ENCODE data around the gene ANKRD39. TPM values are rescaled to one million over a fixed set of nuclear protein-coding genes. Genes with fewer than 3 reads are reported as not detected.

The ANKRD39 gene
- total and polyA plus RNA-seq, 2 of the 4 experiments (the other 2 are of a cell fraction) = 12.5 to 17.0 TPM

DNA sequence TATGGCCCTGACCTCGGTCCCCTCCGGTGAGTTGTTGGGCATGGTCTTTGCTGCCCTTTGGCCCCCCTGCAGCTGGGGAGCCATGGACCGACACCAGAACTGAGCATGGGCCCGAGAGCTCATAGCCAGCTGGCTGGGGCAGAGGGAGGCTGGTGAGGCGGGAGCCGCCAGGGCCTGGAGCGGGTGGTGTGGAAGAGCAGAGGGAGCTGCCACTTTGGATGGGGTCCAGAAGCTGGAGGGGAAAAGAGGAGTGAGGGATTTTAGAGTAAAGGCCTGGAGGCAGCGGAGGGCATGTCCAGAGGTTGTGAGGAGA is 58.2 kb downstream of the ANKRD39 start (continued):
- TF ChIP-seq USF2 (IDR thresholded peaks at IDR 0.05; ENCODE audit: low read depth, low read length) (no peak), FOS (IDR thresholded peaks at IDR 0.05; ENCODE audit: low read depth, low read length) (no peak), CHD1 (IDR thresholded peaks at IDR 0.05; ENCODE audit: low read depth, low read length) (no peak), SMC3 (IDR thresholded peaks at IDR 0.05; ENCODE audit: low read depth, low read length) (no peak)

GRCh38 chr2:96798733-96799622 is 58.8 kb downstream of the ANKRD39 start:
- ChIA-PET POLR2A (ENCODE audit: unreplicated experiment) (no interaction called here), CTCF (no interaction called here)
- peaks cover 2% of the 10 kb centered on the region for H3K36me3 ChIP-seq (ENCODE audit: control insufficient read depth, insufficient read depth, low read length)
- no peak overlapping the region for H3K4ac ChIP-seq (ENCODE audit: low read depth, low read length)
- no peak overlapping the region for H3K56ac ChIP-seq (ENCODE audit: extremely low read depth, insufficient read depth, low read length)
- H3K14ac ChIP-seq (replicated peaks; ENCODE audit: low read depth, low read length) = no peak overlapping the region
- no peak overlapping the region for H4K91ac ChIP-seq (ENCODE audit: insufficient read depth, low read depth, low read length)
- no peaks in the 10 kb centered on the region for H3K9me3 ChIP-seq (ENCODE audit: control insufficient read depth, insufficient read depth, low read length)
- H3K4me2 ChIP-seq (ENCODE audit: low read depth, low read length) = no peak overlapping the region
- H2BK120ac ChIP-seq (ENCODE audit: low read depth, low read length) = no peak overlapping the region
- no peaks in the 10 kb centered on the region for H4K20me1 ChIP-seq (ENCODE audit: insufficient read depth, low read length)
- H3K9me1 ChIP-seq (ENCODE audit: insufficient read depth, low read length) = 0 out of 2 replicates have a peak, but pooled peaks cover 3% of the 10 kb centered on the region
- no peak overlapping the region for H3K18ac ChIP-seq (ENCODE audit: low read depth, low read length)
- no TSS peak for BruUV-seq (replicated peaks)
- no peak overlapping the region for H4K8ac ChIP-seq (ENCODE audit: low read depth in 2 of 2, low read length in 2 of 2)
- no peak overlapping the region for H3K23ac ChIP-seq (ENCODE audit: low read depth, low read length)
- H2BK20ac ChIP-seq (ENCODE audit: low read depth, low read length) = no peak overlapping the region
- DNase-seq (no peak), ATAC-seq (ENCODE audit: low read depth) (no peak)
- intact Hi-C loops (cut with micrococcal nuclease) (no loop called here), in situ Hi-C loops (cut with MboI; ENCODE audit: low sequenced_read_pairs) (no loop called here), dilution Hi-C loops (cut with HindIII; ENCODE audit: low sequenced_read_pairs, unreplicated experiment) (no loop called here)
- no peak overlapping the region for H2AFZ ChIP-seq (replicated peaks; ENCODE audit: low read length, poor library complexity)
- H2BK15ac ChIP-seq (ENCODE audit: low read depth, low read length) = no peak overlapping the region
- no peak overlapping the region for H2AK9ac ChIP-seq (replicated peaks; ENCODE audit: low read depth, low read length, poor library complexity)
- no peak overlapping the region for H3K27ac ChIP-seq (ENCODE audit: insufficient read depth, low read length)
- H2AK5ac ChIP-seq (ENCODE audit: low read depth, low read length) = no peak overlapping the region
- TF ChIP-seq CEBPB (IDR thresholded peaks at IDR 0.05; ENCODE audit: low read depth, low read length) = no peak
- TF ChIP-seq POLR2A (IDR thresholded peaks at IDR 0.05; ENCODE audit: low read depth, low read length) = no peak
- TF ChIP-seq MAFK (IDR thresholded peaks at IDR 0.05; ENCODE audit: low read depth, low read length) = no peak
- H2BK5ac ChIP-seq (ENCODE audit: low read depth, low read length, poor library complexity, severe bottlenecking) = no peak overlapping the region
- H4K5ac ChIP-seq (ENCODE audit: low read depth, low read length) = no peak overlapping the region
- no peaks in the 10 kb centered on the region for H3K4me1 ChIP-seq (ENCODE audit: control insufficient read depth, insufficient read depth, low read length)
- no peak overlapping the region for H3K9ac ChIP-seq (ENCODE audit: low read depth, low read length)
- H3K27me3 ChIP-seq (ENCODE audit: control insufficient read depth, insufficient read depth, low read length) = no peaks in the 10 kb centered on the region
- WGBS, 2 experiments (ENCODE audit: extremely low coverage in 2 of 2, insufficient read length in 1 of 2) = 94% methylated on average over 9 of the region's 23 CpGs; no CpG with 5 or more reads in 1 of the 2 experiments
- H3K4me3 ChIP-seq (ENCODE audit: insufficient read depth, low read depth, low read length) = no peak overlapping the region
- H3K79me1 ChIP-seq (ENCODE audit: low read depth in 1 of 2, low read length in 2 of 2) = no peaks in the 10 kb centered on the region

Small RNA genes within 50 kb of the gene (microRNA-seq; reads per million reads assigned to microRNA genes)
- gene MIR3127 (ENCODE audit: insufficient read depth in 1 of 2, insufficient read length in 1 of 2, unreplicated experiment in 1 of 2) = 1.1 to 28.9 reads per million in 2 experiments

Small RNA genes within 50 kb of the gene (small RNA-seq; reads per million reads assigned to genes)
- 0 reads per million in 5 experiments for gene MIR3127

Other genes with a start within 250 kb of the ANKRD39 start
- gene KANSL3, start 219.7 kb downstream of the ANKRD39 start, total RNA-seq (2012; rRNA removed) = 25.0 and 26.3 TPM in 2 replicates
- 19.5 and 22.2 TPM in 2 replicates for gene KANSL3, start 219.7 kb downstream of the ANKRD39 start, polyA plus RNA-seq (2012; rRNA removed)
- gene FER1L5, start 215.3 kb downstream of the ANKRD39 start, total RNA-seq (2012; rRNA removed) = 0.28 and 0.36 TPM in 2 replicates
- gene FER1L5, start 215.3 kb downstream of the ANKRD39 start, polyA plus RNA-seq (2012; rRNA removed) = 0.09 and 0.15 TPM in 2 replicates
- 19.2 and 22.9 TPM in 2 replicates for gene LMAN2L, start 118.0 kb downstream of the ANKRD39 start, total RNA-seq (2012; rRNA removed)
- 20.8 and 22.5 TPM in 2 replicates for gene LMAN2L, start 118.0 kb downstream of the ANKRD39 start, polyA plus RNA-seq (2012; rRNA removed)
- 1.4 and 2.0 TPM in 2 replicates for gene CNNM4, start 97.1 kb downstream of the ANKRD39 start, total RNA-seq (2012; rRNA removed)
- gene CNNM4, start 97.1 kb downstream of the ANKRD39 start, polyA plus RNA-seq (2012; rRNA removed) = 4.1 and 4.6 TPM in 2 replicates
- 2.2 and 2.3 TPM in 2 replicates for gene CNNM3, start 41.7 kb downstream of the ANKRD39 start, total RNA-seq (2012; rRNA removed)
- 6.1 and 6.3 TPM in 2 replicates for gene CNNM3, start 41.7 kb downstream of the ANKRD39 start, polyA plus RNA-seq (2012; rRNA removed)
- gene ANKRD23, start 14.0 kb downstream of the ANKRD39 start, total RNA-seq (2012; rRNA removed) = 0.54 and 0.83 TPM in 2 replicates
- 1.5 and 1.6 TPM in 2 replicates for gene ANKRD23, start 14.0 kb downstream of the ANKRD39 start, polyA plus RNA-seq (2012; rRNA removed)
- 13.3 and 15.8 TPM in 2 replicates for gene SEMA4C, start 12.1 kb upstream of the ANKRD39 start, total RNA-seq (2012; rRNA removed)
- gene SEMA4C, start 12.1 kb upstream of the ANKRD39 start, polyA plus RNA-seq (2012; rRNA removed) = 24.3 and 25.5 TPM in 2 replicates
- not detected in 2 replicates for gene FAM178B, start 128.6 kb upstream of the ANKRD39 start, total RNA-seq (2012; rRNA removed)
- not detected in 2 replicates for gene FAM178B, start 128.6 kb upstream of the ANKRD39 start, polyA plus RNA-seq (2012; rRNA removed)
- 6.9 and 7.9 TPM in 2 replicates for gene FAHD2B, start 236.9 kb upstream of the ANKRD39 start, total RNA-seq (2012; rRNA removed)
- 5.6 and 5.7 TPM in 2 replicates for gene FAHD2B, start 236.9 kb upstream of the ANKRD39 start, polyA plus RNA-seq (2012; rRNA removed)

Data from IMR-90 (cell line).